Tibial nerve (tissue), 3 donors: ENCODE results near the gene FBXW12.

ENCODE experiments used
- POLR2A ChIP-seq, 2 donors: fragments of 450-650 bp; IDR thresholded peaks; one replicate each; pipeline ENCODE4 v1.6.1; 2017; ENCODE audit warnings: antibody characterized with exemption in 2 of 2, mild to moderate bottlenecking in 2 of 2, moderate library complexity in 2 of 2
- TF ChIP-seq, protein P1 (sequence below), 5 experiments: fragments of 200-600 bp in 3 of 5; fragments of 450-650 bp in 2 of 5; sonication (generic) in 3 of 5; IDR thresholded peaks; one replicate each; pipeline ENCODE4 v1.5.1; 2016 to 2019; ENCODE audit warnings: antibody characterized with exemption in 5 of 5, mild to moderate bottlenecking in 3 of 5, moderate library complexity in 2 of 5

DNA sequence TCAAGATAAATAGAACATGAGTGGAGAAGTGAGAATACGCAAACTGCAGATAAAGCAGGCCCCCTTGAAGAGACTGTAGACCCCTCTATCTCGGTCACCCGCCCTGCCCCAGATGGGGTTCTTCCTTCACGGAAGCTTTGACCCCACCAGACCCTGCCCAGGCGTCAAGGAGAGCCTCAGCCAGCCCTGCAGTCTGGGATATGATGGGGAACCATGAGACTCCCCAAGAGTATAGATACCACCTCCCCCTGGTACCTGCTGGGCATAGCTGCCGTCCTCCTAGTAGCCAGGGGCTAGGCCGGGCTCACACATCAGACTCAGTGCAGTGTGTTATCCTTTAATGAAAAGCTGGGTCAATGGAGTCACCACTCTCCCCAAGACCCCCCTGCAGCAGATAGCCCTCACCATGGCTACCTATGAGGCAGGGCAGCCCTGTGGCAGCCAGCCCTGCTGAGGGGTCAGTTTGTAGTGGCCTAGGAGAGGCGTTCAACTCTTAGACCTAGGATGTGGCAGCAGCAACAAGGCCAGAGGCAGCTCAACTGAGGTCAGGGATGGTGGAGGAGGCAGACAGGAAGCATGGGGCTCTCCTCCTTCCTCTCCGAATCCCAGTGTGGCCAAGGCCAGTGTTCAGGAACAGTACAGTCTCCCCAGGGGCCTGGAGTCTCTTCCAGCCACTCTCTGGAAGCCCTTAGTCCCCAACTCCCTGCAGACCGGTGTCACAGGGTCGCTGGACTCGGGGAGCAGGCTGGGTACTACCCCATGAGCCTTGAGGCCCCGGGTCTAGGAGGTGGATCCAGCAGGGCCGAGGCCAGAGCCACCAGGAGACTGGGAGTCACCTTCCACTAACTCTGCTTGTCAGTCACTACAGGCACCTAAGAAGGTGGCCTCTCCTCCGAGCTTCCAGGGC lies 31.8 kb downstream of the FBXW12 start:
- TF ChIP-seq, protein P1, sequence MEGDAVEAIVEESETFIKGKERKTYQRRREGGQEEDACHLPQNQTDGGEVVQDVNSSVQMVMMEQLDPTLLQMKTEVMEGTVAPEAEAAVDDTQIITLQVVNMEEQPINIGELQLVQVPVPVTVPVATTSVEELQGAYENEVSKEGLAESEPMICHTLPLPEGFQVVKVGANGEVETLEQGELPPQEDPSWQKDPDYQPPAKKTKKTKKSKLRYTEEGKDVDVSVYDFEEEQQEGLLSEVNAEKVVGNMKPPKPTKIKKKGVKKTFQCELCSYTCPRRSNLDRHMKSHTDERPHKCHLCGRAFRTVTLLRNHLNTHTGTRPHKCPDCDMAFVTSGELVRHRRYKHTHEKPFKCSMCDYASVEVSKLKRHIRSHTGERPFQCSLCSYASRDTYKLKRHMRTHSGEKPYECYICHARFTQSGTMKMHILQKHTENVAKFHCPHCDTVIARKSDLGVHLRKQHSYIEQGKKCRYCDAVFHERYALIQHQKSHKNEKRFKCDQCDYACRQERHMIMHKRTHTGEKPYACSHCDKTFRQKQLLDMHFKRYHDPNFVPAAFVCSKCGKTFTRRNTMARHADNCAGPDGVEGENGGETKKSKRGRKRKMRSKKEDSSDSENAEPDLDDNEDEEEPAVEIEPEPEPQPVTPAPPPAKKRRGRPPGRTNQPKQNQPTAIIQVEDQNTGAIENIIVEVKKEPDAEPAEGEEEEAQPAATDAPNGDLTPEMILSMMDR (IDR thresholded peaks at IDR 0.05) = no peak
- no peak for TF ChIP-seq POLR2A (IDR thresholded peaks at IDR 0.05)
